Gastrocnemius medialis (tissue), 4 donors: ENCODE results near the gene NDUFA13.

Experiments used
- POLR2A ChIP-seq, 2 donors: fragments of 450-650 bp; IDR thresholded peaks; one replicate each; pipeline ENCODE4 v1.6.1; 2017; ENCODE audit warnings: antibody characterized with exemption in 2 of 2, mild to moderate bottlenecking in 2 of 2, moderate library complexity in 2 of 2
- TF ChIP-seq, protein P1 (sequence below), 5 experiments: fragments of 450-650 bp in 3 of 5; fragments of 200-600 bp in 2 of 5; sonication (generic) in 2 of 5; IDR thresholded peaks in 4 of 5; conservative IDR thresholded peaks in 1 of 5; 1 replicate in 4 of 5; 2 replicates in 1 of 5; pipeline ENCODE4 v1.5.1; 2016 to 2019; ENCODE audit warnings: antibody characterized with exemption in 5 of 5, mild to moderate bottlenecking in 3 of 5, moderate library complexity in 3 of 5

DNA sequence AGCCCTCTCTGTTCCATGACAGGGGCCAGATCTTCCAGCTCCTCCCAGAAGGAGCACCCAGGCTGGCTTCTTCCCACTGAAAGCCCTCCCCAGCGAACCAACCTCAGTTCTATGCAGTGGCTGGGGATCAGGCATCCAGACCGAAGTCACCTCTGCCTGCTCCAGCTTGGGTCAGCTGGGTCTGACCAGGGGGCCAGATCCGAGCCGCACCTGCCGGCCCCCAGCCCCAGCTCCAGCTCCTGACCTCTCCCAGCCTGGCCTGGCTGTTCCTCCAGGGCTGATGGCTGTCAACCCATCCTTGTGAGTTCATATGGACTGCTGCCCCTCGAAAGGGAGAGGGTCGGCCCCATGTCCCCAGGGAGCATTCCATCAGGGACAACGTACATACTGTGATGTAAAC is 8.7 kb upstream of the NDUFA13 start:
- no peak for TF ChIP-seq POLR2A (IDR thresholded peaks at IDR 0.05)
- TF ChIP-seq, protein P1, sequence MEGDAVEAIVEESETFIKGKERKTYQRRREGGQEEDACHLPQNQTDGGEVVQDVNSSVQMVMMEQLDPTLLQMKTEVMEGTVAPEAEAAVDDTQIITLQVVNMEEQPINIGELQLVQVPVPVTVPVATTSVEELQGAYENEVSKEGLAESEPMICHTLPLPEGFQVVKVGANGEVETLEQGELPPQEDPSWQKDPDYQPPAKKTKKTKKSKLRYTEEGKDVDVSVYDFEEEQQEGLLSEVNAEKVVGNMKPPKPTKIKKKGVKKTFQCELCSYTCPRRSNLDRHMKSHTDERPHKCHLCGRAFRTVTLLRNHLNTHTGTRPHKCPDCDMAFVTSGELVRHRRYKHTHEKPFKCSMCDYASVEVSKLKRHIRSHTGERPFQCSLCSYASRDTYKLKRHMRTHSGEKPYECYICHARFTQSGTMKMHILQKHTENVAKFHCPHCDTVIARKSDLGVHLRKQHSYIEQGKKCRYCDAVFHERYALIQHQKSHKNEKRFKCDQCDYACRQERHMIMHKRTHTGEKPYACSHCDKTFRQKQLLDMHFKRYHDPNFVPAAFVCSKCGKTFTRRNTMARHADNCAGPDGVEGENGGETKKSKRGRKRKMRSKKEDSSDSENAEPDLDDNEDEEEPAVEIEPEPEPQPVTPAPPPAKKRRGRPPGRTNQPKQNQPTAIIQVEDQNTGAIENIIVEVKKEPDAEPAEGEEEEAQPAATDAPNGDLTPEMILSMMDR (IDR thresholded peaks at IDR 0.05 in 4 of 5, conservative IDR thresholded peaks at IDR 0.05 in 1 of 5) = no peak
